ENCODE measurements around the gene IZUMO1R. TPM values are rescaled to one million over a fixed set of nuclear protein-coding genes. Genes with fewer than 3 reads are reported as not detected.

Gene IZUMO1R
- total RNA-seq, 1 experiment from 2014 or later, result not detected

- Histone ChIP-seq H3K27me3 (ENCODE audit: insufficient read depth, low read length) (no peaks in the 10 kb centered on the region), H3K18ac (ENCODE audit: insufficient read length, low read depth, low read length) (no peak overlapping the region), H2AFZ (ENCODE audit: low read length) (no peak overlapping the region), H4K91ac (ENCODE audit: insufficient read length, low read depth, low read length) (no peak overlapping the region), H3K4me2 (ENCODE audit: insufficient read depth, insufficient read length, low read length) (no peak overlapping the region), H3K9ac (ENCODE audit: extremely low read depth, insufficient read length, low read length) (no peak overlapping the region), H3K23ac (ENCODE audit: insufficient read length, low read depth, low read length) (no peak overlapping the region), H3K4ac (ENCODE audit: low read depth, low read length) (no peak overlapping the region), H3K4me1 (ENCODE audit: insufficient read depth, low read length) (no peaks in the 10 kb centered on the region), H2BK15ac (ENCODE audit: low read depth, low read length) (no peak overlapping the region), H4K5ac (ENCODE audit: insufficient read length, low read depth, low read length) (no peak overlapping the region), H4K20me1 (ENCODE audit: control insufficient read depth, insufficient read depth, insufficient read length) (no peaks in the 10 kb centered on the region), H3K27ac (ENCODE audit: insufficient read length, low read depth, low read length) (no peak overlapping the region), H3K9me3 (ENCODE audit: control insufficient read depth, low read depth, low read length) (no peaks in the 10 kb centered on the region), H3K79me2 (ENCODE audit: insufficient read depth, low read length) (no peaks in the 10 kb centered on the region), H2BK12ac (ENCODE audit: insufficient read length, low read depth, low read length) (no peak overlapping the region), H2BK20ac (ENCODE audit: low read depth, low read length, poor library complexity, severe bottlenecking) (no peak overlapping the region), H2AK5ac (ENCODE audit: insufficient read length, low read length) (no peak overlapping the region), H3T11ph (ENCODE audit: low read length) (no peak overlapping the region), H4K8ac (replicated peaks; ENCODE audit: insufficient read length, low read depth, low read length) (no peak overlapping the region), H3K79me1 (ENCODE audit: insufficient read depth, low read depth, low read length, poor library complexity, severe bottlenecking) (no peaks in the 10 kb centered on the region), H2BK5ac (ENCODE audit: insufficient read length, low read length) (no peak overlapping the region), H3K14ac (ENCODE audit: insufficient read depth, low read length) (no peak overlapping the region), H3K23me2 (ENCODE audit: insufficient read length, low read depth, low read length, poor library complexity, severe bottlenecking) (no peaks in the 10 kb centered on the region), H2BK120ac (ENCODE audit: low read depth, low read length, poor library complexity, severe bottlenecking) (no peak overlapping the region), H3K56ac (ENCODE audit: insufficient read length, low read depth, low read length) (no peak overlapping the region)
- TF ChIP-seq, protein P1, sequence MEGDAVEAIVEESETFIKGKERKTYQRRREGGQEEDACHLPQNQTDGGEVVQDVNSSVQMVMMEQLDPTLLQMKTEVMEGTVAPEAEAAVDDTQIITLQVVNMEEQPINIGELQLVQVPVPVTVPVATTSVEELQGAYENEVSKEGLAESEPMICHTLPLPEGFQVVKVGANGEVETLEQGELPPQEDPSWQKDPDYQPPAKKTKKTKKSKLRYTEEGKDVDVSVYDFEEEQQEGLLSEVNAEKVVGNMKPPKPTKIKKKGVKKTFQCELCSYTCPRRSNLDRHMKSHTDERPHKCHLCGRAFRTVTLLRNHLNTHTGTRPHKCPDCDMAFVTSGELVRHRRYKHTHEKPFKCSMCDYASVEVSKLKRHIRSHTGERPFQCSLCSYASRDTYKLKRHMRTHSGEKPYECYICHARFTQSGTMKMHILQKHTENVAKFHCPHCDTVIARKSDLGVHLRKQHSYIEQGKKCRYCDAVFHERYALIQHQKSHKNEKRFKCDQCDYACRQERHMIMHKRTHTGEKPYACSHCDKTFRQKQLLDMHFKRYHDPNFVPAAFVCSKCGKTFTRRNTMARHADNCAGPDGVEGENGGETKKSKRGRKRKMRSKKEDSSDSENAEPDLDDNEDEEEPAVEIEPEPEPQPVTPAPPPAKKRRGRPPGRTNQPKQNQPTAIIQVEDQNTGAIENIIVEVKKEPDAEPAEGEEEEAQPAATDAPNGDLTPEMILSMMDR (conservative IDR thresholded peaks at IDR 0.05), result no peak
- H3K27me3 Mint-ChIP-seq (ENCODE audit: low read depth), result no peaks in the 10 kb centered on the region; the same call in 1 of the 2 replicates
- H3K27ac Mint-ChIP-seq, result no peak overlapping the region
- H3K4me1 Mint-ChIP-seq, result no peaks in the 10 kb centered on the region
- peaks cover 0 to 4% (median 0%) of the 10 kb centered on the region in 3 experiments; a peak in 1 of 7 replicates for H3K36me3 Mint-ChIP-seq (ENCODE audit: insufficient read depth in 1 of 3, low read depth in 3 of 3)
- H3K9me3 Mint-ChIP-seq, result peaks cover 10 to 13% of the 10 kb centered on the region in 2 experiments; a peak in 4 of 5 replicates
- no peak for DNase-seq
- WGBS (ENCODE audit: extremely low coverage, insufficient read length, low lambda C conversion rate), result no CpG with 5 or more reads among the region's 4 CpGs
- no peak overlapping the region for H3K4me3 Mint-ChIP-seq
Observed at GRCh38 chr11:94271885-94272372, 32.5 kb upstream of the IZUMO1R start.

Data from H9 (cell line).